SK-N-SH treated with all-trans-retinoic acid at 6 μM for 48 hours (cell line): ENCODE measurements around the gene LRRC74B.
"Not testable (repeated sequence)": the region's sequence is repeated elsewhere in the genome, so short reads cannot be mapped to it uniquely, and the experiment has no call there.

ENCODE experiments used
- ATAC-seq: fragments of 200-7000 bp; cut with Tn5 transposase; 3 replicates; pipeline ENCODE4 v1.9.1; 2020; ENCODE audit warnings: mild to moderate bottlenecking, moderate library complexity
- ARNTL ChIP-seq: fragments of 450-650 bp; formaldehyde crosslinking; IDR thresholded peaks from 2 replicates; pipeline ENCODE4 v1.5.0; 2020; ENCODE audit warnings: low read depth, mild to moderate bottlenecking, moderate library complexity, borderline replicate concordance
- BACH2 ChIP-seq: fragments of 250-450 bp; sonication (Bioruptor Pico); IDR thresholded peaks from 2 replicates; pipeline ENCODE4 v1.9.0; 2021; ENCODE audit warnings: mild to moderate bottlenecking, borderline replicate concordance
- ESRRG ChIP-seq: fragments of 250-450 bp; sonication (Bioruptor Pico); IDR thresholded peaks from 2 replicates; pipeline ENCODE4 v1.6.1; 2021; ENCODE audit warnings: mild to moderate bottlenecking
- GLIS3 ChIP-seq: fragments of 250-450 bp; sonication (Bioruptor Pico); IDR thresholded peaks from 2 replicates; pipeline ENCODE4 v1.5.0; 2020; ENCODE audit warnings: mild to moderate bottlenecking, moderate library complexity
- ISL1 ChIP-seq: fragments of 250-450 bp; sonication (Bioruptor Pico); IDR thresholded peaks from 2 replicates; pipeline ENCODE4 v2.1.2; 2022; ENCODE audit warnings: mild to moderate bottlenecking, moderate library complexity
- RARB ChIP-seq: fragments of 250-450 bp; sonication (Bioruptor Pico); IDR thresholded peaks from 2 replicates; pipeline ENCODE4 v1.8.0; 2021; ENCODE audit warnings: mild to moderate bottlenecking, moderate library complexity
- SNAI2 ChIP-seq: fragments of 250-450 bp; sonication (Bioruptor Pico); IDR thresholded peaks from 2 replicates; pipeline ENCODE4 v1.5.0; 2020; ENCODE audit warnings: mild to moderate bottlenecking, moderate library complexity
- TCF4 ChIP-seq: fragments of 250-450 bp; sonication (Bioruptor Pico); IDR thresholded peaks from 2 replicates; pipeline ENCODE4 v1.8.0; 2021; ENCODE audit warnings: mild to moderate bottlenecking, moderate library complexity, borderline replicate concordance
- TOX ChIP-seq: fragments of 250-450 bp; sonication (Bioruptor Pico); IDR thresholded peaks from 2 replicates; pipeline ENCODE4 v1.8.0; 2021; ENCODE audit warnings: mild to moderate bottlenecking, moderate library complexity, borderline replicate concordance
- ZC3H10 ChIP-seq: fragments of 250-450 bp; sonication (Bioruptor Pico); IDR thresholded peaks from 2 replicates; pipeline ENCODE4 v1.5.1; 2021; ENCODE audit warnings: mild to moderate bottlenecking, moderate library complexity
- ZFP3 ChIP-seq: fragments of 250-450 bp; sonication (Bioruptor Pico); IDR thresholded peaks from 2 replicates; pipeline ENCODE4 v1.5.0; 2020; ENCODE audit warnings: mild to moderate bottlenecking, moderate library complexity
- ZFP30 ChIP-seq: fragments of 450-650 bp; formaldehyde crosslinking; IDR thresholded peaks from 2 replicates; pipeline ENCODE4 v1.5.0; 2022; ENCODE audit warnings: mild to moderate bottlenecking, moderate library complexity
- ZNF565 ChIP-seq: fragments of 450-650 bp; formaldehyde crosslinking; conservative IDR thresholded peaks from 2 replicates; pipeline ENCODE4 v1.5.0; 2020; ENCODE audit warnings: low read depth, mild to moderate bottlenecking, moderate library complexity
- ZNF8 ChIP-seq: fragments of 450-650 bp; formaldehyde crosslinking; IDR thresholded peaks from 2 replicates; pipeline ENCODE4 v1.5.0; 2020; ENCODE audit warnings: mild to moderate bottlenecking, moderate library complexity
- TF ChIP-seq, protein P1 (sequence below): fragments of 250-450 bp; sonication (Bioruptor Pico); IDR thresholded peaks from 2 replicates; pipeline ENCODE4 v1.8.0; 2020; ENCODE audit warnings: mild to moderate bottlenecking, moderate library complexity, borderline replicate concordance
- TF ChIP-seq, protein P2 (sequence below): fragments of 250-450 bp; sonication (Bioruptor Pico); IDR thresholded peaks from 2 replicates; pipeline ENCODE4 v1.5.0; 2020; ENCODE audit warnings: mild to moderate bottlenecking, moderate library complexity
- TF ChIP-seq, protein P3 (sequence below): fragments of 250-450 bp; sonication (Bioruptor Pico); IDR thresholded peaks from 2 replicates; pipeline ENCODE4 v1.5.1; 2020; ENCODE audit warnings: low read depth, mild to moderate bottlenecking, moderate library complexity
- TF ChIP-seq, protein P4 (sequence below): fragments of 250-450 bp; sonication (Bioruptor Pico); IDR thresholded peaks from 2 replicates; pipeline ENCODE4 v1.5.1; 2021; ENCODE audit warnings: mild to moderate bottlenecking, moderate library complexity
- TF ChIP-seq, protein P5 (sequence below): fragments of 250-450 bp; sonication (Bioruptor Pico); IDR thresholded peaks from 2 replicates; pipeline ENCODE4 v1.8.0; 2021; ENCODE audit warnings: low read depth, mild to moderate bottlenecking, moderate library complexity, borderline replicate concordance

Gene LRRC74B

DNA sequence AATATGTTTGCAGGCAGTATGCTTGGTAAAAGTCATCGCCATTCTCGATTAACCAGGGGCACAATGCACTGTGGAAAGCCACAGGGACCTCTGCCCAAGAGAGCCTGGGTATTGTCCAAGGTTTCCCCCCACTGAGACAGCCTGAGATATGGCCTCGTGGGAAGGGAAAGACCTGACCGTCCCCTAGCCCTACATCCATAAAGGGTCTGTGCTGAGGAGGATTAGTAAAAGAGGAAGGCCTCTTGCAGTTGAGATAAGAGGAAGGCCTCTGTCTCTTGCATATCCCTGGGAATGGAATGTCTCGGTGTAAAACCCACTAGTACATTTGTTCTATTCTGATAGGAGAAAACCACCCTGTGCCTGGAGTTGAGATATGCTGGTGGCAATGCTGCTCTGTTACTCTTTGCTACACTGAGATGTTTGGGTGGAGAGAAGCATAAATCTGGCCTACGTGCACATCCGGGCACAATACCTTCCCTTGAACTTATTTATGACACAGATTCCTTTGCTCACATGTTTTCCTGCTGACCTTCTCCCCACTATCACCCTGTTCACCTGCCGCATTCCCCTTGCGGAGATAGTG lies 47.9 kb downstream of the LRRC74B start:
- not testable (repeated sequence) for ATAC-seq

DNA sequence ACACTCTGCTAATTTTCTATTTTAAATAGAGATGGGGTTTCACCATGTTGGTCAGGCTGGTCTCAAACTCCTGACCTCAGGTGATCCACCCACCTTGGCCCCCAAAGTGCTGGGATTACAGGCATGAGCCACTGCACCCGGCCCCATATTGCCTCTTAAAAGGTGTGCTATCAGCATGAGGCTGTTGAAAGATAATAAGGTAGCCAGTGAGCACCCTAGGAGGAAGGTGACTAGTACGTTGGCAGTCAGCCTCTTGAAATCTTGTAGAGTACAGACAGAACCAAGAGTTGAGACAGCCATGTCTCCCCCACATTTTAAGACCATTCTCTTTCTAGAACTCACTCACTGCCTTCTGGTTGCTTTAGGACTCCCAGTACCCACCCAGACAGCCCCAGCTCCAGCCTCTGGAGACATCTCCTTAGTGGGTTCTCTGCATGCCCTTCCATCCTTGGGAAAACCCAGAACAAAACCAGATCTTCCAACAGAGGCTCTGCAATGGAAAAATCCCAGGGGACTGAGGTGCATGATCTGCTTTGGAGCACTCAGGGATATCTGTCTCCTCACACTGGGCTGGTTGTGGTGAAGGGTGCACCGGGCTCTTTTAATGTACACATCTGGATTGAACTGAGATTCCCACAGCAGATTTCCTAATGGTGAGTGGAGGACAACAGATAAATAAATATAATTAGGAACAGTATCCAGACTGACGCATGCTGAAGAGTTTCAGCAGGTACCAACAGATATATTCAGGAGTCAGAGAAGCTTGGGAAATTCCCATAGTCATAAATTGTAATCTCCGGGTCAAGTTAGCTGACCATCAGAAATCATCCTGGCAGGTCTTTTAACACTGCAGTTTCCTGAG lies 49.4 kb downstream of the LRRC74B start:
- TF ChIP-seq, protein P1, sequence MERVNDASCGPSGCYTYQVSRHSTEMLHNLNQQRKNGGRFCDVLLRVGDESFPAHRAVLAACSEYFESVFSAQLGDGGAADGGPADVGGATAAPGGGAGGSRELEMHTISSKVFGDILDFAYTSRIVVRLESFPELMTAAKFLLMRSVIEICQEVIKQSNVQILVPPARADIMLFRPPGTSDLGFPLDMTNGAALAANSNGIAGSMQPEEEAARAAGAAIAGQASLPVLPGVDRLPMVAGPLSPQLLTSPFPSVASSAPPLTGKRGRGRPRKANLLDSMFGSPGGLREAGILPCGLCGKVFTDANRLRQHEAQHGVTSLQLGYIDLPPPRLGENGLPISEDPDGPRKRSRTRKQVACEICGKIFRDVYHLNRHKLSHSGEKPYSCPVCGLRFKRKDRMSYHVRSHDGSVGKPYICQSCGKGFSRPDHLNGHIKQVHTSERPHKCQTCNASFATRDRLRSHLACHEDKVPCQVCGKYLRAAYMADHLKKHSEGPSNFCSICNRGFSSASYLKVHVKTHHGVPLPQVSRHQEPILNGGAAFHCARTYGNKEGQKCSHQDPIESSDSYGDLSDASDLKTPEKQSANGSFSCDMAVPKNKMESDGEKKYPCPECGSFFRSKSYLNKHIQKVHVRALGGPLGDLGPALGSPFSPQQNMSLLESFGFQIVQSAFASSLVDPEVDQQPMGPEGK (CRISPR knock-in tag) = no peak
- TF ChIP-seq TOX (CRISPR knock-in tag) = no peak
- no peak for TF ChIP-seq ZFP3 (CRISPR knock-in tag)
- no peak for TF ChIP-seq ISL1 (CRISPR knock-in tag)
- TF ChIP-seq ZC3H10 (CRISPR knock-in tag) = no peak
- TF ChIP-seq, protein P2, sequence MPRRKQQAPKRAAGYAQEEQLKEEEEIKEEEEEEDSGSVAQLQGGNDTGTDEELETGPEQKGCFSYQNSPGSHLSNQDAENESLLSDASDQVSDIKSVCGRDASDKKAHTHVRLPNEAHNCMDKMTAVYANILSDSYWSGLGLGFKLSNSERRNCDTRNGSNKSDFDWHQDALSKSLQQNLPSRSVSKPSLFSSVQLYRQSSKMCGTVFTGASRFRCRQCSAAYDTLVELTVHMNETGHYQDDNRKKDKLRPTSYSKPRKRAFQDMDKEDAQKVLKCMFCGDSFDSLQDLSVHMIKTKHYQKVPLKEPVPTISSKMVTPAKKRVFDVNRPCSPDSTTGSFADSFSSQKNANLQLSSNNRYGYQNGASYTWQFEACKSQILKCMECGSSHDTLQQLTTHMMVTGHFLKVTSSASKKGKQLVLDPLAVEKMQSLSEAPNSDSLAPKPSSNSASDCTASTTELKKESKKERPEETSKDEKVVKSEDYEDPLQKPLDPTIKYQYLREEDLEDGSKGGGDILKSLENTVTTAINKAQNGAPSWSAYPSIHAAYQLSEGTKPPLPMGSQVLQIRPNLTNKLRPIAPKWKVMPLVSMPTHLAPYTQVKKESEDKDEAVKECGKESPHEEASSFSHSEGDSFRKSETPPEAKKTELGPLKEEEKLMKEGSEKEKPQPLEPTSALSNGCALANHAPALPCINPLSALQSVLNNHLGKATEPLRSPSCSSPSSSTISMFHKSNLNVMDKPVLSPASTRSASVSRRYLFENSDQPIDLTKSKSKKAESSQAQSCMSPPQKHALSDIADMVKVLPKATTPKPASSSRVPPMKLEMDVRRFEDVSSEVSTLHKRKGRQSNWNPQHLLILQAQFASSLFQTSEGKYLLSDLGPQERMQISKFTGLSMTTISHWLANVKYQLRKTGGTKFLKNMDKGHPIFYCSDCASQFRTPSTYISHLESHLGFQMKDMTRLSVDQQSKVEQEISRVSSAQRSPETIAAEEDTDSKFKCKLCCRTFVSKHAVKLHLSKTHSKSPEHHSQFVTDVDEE (CRISPR knock-in tag) = no peak
- TF ChIP-seq, protein P3, sequence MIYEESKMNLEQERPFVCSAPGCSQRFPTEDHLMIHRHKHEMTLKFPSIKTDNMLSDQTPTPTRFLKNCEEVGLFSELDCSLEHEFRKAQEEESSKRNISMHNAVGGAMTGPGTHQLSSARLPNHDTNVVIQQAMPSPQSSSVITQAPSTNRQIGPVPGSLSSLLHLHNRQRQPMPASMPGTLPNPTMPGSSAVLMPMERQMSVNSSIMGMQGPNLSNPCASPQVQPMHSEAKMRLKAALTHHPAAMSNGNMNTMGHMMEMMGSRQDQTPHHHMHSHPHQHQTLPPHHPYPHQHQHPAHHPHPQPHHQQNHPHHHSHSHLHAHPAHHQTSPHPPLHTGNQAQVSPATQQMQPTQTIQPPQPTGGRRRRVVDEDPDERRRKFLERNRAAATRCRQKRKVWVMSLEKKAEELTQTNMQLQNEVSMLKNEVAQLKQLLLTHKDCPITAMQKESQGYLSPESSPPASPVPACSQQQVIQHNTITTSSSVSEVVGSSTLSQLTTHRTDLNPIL = no peak
- no peak for TF ChIP-seq ZFP30 (CRISPR knock-in tag)
- TF ChIP-seq RARB (CRISPR knock-in tag) = no peak
- TF ChIP-seq ARNTL (CRISPR knock-in tag) = no peak
- TF ChIP-seq, protein P4, sequence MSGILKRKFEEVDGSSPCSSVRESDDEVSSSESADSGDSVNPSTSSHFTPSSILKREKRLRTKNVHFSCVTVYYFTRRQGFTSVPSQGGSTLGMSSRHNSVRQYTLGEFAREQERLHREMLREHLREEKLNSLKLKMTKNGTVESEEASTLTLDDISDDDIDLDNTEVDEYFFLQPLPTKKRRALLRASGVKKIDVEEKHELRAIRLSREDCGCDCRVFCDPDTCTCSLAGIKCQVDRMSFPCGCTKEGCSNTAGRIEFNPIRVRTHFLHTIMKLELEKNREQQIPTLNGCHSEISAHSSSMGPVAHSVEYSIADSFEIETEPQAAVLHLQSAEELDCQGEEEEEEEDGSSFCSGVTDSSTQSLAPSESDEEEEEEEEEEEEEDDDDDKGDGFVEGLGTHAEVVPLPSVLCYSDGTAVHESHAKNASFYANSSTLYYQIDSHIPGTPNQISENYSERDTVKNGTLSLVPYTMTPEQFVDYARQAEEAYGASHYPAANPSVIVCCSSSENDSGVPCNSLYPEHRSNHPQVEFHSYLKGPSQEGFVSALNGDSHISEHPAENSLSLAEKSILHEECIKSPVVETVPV (CRISPR knock-in tag) = no peak
- ATAC-seq = no peak

DNA sequence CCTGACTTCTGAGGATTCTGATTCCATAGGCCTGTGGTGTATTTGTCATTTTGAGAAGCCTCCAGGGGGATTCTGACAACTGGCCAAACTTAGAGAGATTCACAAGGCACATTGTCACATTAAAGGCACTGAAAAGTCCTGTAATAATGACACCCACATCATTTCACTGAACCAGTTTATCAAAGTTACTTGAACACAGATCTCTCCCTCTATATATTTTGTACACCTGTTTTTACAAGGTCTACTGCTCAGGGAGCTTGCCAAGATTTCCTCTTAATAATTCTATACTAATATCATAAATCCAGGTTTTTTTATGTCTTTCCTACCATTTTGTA lies 50.0 kb downstream of the LRRC74B start:
- TF ChIP-seq ZNF565 (no peak), ZNF8 (CRISPR knock-in tag) (no peak), SNAI2 (no peak), BACH2 (CRISPR knock-in tag) (no peak), TCF4 (CRISPR knock-in tag) (no peak), ESRRG (no peak), ZC3H10 (CRISPR knock-in tag) (no peak), GLIS3 (CRISPR knock-in tag) (no peak), RARB (CRISPR knock-in tag) (no peak)
- TF ChIP-seq, protein P1 (CRISPR knock-in tag) = no peak
- TF ChIP-seq, protein P5, sequence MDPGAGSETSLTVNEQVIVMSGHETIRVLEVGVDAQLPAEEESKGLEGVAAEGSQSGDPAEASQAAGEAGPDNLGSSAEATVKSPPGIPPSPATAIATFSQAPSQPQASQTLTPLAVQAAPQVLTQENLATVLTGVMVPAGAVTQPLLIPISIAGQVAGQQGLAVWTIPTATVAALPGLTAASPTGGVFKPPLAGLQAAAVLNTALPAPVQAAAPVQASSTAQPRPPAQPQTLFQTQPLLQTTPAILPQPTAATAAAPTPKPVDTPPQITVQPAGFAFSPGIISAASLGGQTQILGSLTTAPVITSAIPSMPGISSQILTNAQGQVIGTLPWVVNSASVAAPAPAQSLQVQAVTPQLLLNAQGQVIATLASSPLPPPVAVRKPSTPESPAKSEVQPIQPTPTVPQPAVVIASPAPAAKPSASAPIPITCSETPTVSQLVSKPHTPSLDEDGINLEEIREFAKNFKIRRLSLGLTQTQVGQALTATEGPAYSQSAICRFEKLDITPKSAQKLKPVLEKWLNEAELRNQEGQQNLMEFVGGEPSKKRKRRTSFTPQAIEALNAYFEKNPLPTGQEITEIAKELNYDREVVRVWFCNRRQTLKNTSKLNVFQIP (CRISPR knock-in tag) = no peak
- TF ChIP-seq, protein P4 (CRISPR knock-in tag) = no peak
- ATAC-seq = no peak

DNA sequence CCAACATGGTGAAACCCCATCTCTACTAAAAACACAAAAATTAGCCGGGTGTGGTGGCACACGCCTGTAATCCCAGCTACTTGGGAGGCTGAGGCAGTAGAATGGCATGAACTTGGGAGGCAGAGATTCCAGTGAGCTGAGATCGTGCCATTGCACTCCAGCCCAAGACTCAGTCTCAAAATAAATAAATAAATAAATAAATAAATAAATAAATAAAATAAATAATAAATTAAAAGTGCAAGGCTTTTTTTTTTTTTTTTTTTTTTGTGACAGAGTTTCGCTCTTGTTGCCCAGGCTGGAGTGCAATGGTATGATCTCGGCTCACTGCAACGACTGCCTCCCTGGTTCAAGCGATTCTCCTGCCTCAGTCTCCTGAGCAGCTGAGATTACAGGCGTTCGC lies 51.1 kb downstream of the LRRC74B start:
- ATAC-seq = not testable (repeated sequence)
